Stimulated activated CD8-positive, alpha-beta memory T cell treated with anti-CD3 and anti-CD28 coated beads, Interleukin-7, amount 100 ng/mL, for 4 hours (primary cell): ENCODE results near the gene OPN1MW2.
"Not testable (repeated sequence)": the region's sequence is repeated elsewhere in the genome, so short reads cannot be mapped to it uniquely, and the experiment has no call there.

ENCODE experiments used
- DNase-seq, 2 donors: peaks; one replicate each; pipeline ENCODE4 v3.0.0-alpha.2; 2020; ENCODE audit warnings: low read depth in 2 of 2

OPN1MW2 gene

DNA sequence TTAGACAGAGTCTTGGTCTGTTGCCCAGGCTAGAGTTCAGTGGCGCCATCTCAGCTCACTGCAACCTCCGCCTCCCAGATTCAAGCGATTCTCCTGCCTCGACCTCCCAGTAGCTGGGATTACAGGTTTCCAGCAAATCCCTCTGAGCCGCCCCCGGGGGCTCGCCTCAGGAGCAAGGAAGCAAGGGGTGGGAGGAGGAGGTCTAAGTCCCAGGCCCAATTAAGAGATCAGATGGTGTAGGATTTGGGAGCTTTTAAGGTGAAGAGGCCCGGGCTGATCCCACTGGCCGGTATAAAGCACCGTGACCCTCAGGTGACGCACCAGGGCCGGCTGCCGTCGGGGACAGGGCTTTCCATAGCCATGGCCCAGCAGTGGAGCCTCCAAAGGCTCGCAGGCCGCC is at the start of gene OPN1MW2:
Gene OPN1MW2 (plus strand): TSS at position 301 of the 400 bp plus-strand sequence. CDS start 60 bp downstream, at position 361.
- DNase-seq = not testable (repeated sequence)

DNA sequence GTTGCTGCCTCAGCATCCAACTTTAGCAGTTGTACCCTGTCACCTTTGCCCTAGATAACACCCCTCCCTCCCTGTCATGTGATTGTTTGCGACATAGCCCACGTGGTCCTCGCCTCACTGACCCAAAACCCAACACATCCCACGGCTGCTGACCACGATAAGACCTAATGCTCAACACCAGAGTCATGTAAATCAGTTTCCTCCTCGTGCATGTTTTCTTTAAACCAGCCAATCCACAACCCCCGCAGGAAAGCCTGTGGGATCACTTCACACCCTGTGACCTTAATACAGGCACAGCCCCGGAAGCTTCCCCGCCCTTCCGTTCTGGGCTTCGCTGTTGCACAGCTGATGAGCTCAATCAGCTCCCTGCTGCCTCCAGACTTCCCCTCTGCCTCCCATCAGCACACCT is 47.0 kb upstream of the OPN1MW2 start:
- DNase-seq = not testable (repeated sequence)

DNA sequence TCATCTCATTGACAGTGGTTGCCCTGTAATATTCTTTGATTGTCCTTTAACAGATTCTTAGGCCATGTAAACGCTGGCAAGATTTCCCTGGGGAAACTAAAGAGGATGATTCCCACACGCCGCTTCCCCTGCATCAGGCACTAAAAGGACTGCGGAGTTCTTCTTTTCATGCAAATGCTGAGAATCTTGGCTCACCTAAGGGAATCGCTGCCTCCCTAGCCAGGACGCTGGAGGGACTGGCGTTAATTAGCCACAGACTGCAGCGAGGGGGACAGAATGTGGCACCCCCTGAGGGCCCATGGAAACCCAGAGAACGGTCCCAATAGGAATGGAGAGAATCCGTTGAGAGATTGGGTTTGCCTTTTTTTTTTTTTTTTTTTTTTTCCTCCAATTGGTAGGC is 45.2 kb upstream of the OPN1MW2 start:
- DNase-seq = not testable (repeated sequence)

DNA sequence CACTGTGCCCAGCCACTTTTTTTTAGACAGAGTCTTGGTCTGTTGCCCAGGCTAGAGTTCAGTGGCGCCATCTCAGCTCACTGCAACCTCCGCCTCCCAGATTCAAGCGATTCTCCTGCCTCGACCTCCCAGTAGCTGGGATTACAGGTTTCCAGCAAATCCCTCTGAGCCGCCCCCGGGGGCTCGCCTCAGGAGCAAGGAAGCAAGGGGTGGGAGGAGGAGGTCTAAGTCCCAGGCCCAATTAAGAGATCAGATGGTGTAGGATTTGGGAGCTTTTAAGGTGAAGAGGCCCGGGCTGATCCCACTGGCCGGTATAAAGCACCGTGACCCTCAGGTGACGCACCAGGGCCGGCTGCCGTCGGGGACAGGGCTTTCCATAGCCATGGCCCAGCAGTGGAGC is 37.3 kb upstream of the OPN1MW2 start, which contains the start of gene OPN1MW:
Gene OPN1MW (plus strand): TSS at position 301 of the 400 bp plus-strand sequence. CDS start 82 bp downstream, at position 383.
- not testable (repeated sequence) for DNase-seq

DNA sequence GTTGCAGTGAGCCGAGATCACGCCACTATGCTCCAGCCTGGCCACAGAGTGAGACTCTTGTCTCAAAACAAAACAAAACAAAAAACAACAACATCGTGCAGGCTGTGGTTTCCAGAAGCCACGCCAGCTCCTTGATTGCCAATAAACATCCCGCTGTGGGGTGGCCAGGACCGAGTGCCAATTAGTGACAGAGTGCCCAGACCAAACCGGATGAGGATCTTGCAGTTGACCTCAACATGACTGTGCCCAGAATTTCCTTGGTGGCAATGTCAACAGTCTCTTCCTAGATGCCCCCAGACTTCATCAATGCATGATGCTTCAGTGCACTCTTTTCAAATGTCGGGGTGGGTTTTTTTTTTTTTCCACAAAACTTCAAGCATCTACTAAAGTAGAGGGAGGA is 35.8 kb upstream of the OPN1MW2 start:
- DNase-seq = not testable (repeated sequence)

DNA sequence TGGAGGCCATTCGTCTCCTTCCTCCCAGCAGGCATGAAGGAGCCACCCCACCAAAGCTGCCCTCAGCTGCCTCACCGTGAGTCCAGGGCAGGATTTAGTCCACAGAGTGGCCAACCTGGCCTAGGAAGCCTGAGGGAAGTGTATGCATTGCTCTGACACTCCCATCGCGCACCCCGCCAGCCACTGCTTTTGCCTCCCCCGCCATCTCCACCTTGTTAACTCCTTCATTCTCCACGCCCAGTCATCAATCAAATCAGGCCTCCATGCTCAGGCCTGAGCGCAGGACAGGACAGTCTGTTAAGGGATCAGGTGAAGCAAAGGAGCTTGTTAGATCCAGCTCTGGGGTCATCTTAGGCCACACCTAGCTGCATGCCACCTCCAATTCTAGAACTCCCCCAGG is 26.7 kb upstream of the OPN1MW2 start:
- DNase-seq = not testable (repeated sequence)

DNA sequence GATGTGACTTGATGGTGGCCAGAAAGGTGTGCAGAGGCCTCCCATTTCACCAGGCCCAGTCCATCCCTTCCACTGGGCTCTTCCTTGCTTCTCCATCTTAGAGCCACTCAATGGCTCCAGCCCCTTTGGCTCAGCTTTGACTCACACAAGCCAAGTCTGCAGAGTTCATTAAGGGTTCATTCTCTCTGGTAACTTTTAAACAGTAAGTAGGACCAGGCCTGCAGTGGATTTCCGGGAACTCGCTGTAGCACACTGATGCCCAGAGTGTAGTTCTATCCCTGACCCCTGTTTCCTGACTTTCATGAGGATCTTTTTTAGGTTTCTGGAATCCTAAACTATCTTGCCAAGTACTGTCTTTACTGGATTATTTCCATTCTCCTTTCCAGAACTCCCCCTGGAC is 25.2 kb upstream of the OPN1MW2 start:
- DNase-seq = not testable (repeated sequence)

DNA sequence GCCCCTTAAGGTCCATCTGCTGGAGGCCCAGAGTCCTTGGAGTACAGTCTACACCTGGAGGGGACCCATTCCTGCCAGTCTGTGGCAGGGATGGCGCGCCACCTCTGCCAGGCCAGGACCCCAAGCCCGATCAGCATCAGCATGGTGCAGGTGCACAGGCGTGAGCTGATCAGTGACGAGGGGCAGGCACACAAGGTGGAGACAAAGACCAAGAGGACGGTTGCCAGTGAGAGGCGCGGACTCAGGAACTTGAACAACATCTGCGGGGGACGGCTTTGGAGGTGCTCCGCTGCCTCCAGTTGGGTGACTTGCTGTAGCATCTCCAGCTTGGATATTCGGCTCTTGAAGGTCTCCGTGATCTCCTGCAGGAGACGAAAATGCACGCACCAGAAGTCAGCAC is 23.1 kb upstream of the OPN1MW2 start:
- DNase-seq = not testable (repeated sequence)

DNA sequence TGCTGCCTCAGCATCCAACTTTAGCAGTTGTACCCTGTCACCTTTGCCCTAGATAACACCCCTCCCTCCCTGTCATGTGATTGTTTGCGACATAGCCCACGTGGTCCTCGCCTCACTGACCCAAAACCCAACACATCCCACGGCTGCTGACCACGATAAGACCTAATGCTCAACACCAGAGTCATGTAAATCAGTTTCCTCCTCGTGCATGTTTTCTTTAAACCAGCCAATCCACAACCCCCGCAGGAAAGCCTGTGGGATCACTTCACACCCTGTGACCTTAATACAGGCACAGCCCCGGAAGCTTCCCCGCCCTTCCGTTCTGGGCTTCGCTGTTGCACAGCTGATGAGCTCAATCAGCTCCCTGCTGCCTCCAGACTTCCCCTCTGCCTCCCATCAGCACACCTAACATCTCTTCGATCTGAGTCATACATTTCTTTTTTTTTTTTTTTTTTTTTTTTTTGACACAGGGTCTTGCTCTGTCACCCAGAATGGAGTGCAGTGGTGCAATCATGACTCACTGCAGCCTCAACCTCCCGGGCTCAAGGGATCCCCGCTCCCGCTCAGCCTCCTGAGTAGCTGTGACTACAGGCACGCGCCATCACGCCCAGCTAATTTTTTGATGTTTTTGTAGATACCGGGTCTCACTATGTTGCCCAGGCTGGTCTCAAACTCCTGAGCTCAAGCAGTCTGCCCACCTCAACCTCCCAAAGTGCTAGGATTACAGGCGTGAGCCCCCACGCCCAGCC is 9.7 kb upstream of the OPN1MW2 start:
- DNase-seq = not testable (repeated sequence)

DNA sequence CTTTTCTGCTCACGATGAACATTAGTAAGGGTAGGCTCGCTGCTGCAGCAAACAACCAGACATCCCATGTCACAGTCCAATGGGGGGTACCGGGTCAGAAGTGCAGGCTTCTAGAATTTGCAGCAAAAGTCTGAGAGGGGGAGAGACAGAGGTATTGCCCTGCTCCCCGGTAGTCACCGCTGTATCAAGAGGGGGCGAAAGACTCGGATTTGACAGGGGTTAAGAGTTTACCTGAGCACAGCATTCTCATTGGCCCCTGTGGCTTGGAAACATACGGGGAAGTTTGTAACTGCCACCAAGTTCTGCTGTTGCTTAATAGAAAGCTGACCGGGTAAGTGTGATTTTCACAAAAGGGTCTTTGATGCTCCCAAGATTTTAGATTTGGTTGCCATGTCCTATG is 8.5 kb upstream of the OPN1MW2 start:
- DNase-seq = not testable (repeated sequence)

DNA sequence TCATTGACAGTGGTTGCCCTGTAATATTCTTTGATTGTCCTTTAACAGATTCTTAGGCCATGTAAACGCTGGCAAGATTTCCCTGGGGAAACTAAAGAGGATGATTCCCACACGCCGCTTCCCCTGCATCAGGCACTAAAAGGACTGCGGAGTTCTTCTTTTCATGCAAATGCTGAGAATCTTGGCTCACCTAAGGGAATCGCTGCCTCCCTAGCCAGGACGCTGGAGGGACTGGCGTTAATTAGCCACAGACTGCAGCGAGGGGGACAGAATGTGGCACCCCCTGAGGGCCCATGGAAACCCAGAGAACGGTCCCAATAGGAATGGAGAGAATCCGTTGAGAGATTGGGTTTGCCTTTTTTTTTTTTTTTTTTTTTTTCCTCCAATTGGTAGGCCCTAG is 8.1 kb upstream of the OPN1MW2 start:
- DNase-seq = not testable (repeated sequence)

DNA sequence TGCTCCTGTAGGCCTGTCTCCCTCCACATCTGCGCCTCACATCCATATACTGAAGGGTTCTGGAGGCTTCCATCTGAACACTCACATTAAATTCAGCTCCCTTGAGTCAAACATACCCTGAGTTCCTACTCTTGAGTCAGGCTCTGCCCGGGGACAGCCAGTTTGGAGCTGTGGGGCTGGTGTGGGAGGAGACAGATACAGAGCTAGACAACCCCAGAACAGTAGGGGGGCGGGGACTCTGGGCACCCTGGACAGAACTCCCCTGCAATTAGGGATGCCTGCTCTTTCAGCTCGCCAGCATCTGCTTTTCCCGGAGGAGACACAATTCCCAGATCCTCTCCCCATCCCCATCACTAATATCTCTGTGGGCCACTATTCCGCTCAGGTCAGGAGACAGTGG is 5.7 kb downstream of the OPN1MW2 start:
- DNase-seq = not testable (repeated sequence)

DNA sequence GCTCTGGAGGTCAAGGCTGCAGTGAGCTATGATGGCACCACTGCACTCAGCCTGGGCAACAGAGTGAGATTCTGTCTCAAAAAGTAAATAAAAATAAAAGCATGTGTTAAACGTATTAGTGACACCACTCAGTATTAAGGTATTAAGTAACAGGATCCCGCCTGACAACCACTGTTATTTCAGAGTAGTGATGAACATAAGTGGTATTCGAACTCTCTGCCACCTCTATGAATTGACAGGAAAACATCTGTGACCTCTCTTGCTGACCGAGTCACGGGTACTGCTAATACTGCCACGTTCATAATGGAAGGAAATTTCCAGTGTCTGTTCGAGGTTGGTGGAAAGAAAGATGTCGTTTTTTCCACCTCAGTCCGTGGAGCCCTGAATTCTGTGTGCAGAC is 7.2 kb downstream of the OPN1MW2 start:
- not testable (repeated sequence) for DNase-seq

DNA sequence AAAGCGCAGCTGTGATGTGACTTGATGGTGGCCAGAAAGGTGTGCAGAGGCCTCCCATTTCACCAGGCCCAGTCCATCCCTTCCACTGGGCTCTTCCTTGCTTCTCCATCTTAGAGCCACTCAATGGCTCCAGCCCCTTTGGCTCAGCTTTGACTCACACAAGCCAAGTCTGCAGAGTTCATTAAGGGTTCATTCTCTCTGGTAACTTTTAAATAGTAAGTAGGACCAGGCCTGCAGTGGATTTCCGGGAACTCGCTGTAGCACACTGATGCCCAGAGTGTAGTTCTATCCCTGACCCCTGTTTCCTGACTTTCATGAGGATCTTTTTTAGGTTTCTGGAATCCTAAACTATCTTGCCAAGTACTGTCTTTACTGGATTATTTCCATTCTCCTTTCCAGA is 11.9 kb downstream of the OPN1MW2 start:
- not testable (repeated sequence) for DNase-seq

DNA sequence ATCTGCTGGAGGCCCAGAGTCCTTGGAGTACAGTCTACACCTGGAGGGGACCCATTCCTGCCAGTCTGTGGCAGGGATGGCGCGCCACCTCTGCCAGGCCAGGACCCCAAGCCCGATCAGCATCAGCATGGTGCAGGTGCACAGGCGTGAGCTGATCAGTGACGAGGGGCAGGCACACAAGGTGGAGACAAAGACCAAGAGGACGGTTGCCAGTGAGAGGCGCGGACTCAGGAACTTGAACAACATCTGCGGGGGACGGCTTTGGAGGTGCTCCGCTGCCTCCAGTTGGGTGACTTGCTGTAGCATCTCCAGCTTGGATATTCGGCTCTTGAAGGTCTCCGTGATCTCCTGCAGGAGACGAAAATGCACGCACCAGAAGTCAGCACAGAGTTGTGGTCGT is 14.1 kb downstream of the OPN1MW2 start:
- DNase-seq = not testable (repeated sequence)

DNA sequence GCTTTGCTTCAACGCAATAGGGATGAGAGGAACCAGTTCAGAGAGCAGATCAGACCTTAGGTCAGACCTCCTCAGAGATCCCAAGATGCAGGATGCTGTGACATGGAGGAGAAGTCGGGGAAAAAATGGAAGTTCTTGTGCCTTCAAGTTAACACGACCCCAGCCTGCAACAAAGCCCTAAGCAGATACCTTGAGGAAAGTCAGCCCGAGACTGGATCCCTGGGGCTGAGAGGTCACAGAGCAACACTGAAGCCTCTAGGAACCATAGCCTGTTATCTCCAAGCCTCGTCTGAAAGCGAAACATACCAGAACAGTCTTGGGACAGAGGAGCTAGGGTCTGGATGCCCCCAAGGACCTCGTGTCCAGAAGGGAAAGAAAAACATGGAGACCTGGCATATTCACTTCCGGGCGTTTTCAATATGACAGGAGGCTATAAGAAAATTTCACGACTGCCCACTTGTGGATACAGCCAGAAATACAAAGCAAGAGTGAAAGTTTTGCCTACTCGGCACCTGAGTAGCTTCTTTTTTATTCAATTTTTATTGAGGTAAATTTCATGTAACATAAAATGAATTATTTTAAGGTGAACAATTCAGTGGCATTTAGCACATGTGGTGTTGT is 19.5 kb downstream of the OPN1MW2 start:
- not testable (repeated sequence) for DNase-seq

DNA sequence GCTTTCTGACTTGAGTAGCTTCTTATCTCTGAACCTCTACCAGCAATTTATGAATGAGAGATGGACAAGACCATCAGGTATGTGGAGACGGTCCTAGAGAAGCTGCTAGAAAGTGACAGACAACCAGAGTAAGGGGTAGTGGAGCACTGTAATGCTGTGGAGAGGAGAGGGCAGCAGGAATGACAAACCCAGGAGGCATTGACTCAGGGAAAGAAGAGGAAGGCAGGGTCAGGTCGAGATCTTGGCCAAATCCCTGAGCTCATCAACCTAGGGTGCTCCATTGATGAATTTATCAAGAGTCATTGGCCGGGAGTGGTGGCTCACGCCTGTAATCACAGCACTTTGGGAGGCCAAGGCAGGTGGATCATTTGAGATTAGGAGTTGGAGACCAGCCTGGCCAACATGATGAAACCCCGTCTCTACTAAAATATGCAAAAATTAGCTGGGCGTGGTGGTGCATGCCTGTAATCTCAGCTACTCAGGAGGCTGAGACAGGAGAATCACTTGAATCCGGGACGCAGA is 20.5 kb downstream of the OPN1MW2 start:
- not testable (repeated sequence) for DNase-seq

DNA sequence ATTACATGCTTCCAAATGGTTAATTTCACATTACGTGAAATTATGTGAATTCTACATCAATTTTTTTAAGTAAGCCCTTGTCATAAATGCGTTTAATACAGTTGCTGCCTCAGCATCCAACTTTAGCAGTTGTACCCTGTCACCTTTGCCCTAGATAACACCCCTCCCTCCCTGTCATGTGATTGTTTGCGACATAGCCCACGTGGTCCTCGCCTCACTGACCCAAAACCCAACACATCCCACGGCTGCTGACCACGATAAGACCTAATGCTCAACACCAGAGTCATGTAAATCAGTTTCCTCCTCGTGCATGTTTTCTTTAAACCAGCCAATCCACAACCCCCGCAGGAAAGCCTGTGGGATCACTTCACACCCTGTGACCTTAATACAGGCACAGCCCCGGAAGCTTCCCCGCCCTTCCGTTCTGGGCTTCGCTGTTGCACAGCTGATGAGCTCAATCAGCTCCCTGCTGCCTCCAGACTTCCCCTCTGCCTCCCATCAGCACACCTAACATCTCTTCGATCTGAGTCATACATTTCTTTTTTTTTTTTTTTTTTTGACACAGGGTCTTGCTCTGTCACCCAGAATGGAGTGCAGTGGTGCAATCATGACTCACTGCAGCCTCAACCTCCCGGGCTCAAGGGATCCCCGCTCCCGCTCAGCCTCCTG is 28.0 kb downstream of the OPN1MW2 start:
- DNase-seq = not testable (repeated sequence)

DNA sequence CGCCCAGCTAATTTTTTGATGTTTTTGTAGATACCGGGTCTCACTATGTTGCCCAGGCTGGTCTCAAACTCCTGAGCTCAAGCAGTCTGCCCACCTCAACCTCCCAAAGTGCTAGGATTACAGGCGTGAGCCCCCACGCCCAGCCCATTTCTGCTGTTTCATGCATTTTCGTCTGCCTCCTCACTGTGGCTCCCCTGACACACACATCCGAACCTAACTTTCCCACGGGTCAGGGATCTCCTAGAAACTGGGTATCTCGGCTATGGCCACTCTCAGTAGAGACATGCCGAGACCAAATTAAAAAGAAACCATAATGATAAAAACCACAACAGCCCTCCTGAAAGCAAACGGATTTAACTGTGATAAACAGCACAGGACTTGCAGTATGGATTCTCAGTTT is 28.5 kb downstream of the OPN1MW2 start:
- DNase-seq = not testable (repeated sequence)

DNA sequence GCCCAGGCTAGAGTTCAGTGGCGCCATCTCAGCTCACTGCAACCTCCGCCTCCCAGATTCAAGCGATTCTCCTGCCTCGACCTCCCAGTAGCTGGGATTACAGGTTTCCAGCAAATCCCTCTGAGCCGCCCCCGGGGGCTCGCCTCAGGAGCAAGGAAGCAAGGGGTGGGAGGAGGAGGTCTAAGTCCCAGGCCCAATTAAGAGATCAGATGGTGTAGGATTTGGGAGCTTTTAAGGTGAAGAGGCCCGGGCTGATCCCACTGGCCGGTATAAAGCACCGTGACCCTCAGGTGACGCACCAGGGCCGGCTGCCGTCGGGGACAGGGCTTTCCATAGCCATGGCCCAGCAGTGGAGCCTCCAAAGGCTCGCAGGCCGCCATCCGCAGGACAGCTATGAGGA is 37.7 kb downstream of the OPN1MW2 start, which contains the start of gene OPN1MW3:
Gene OPN1MW3 (plus strand): TSS at position 301 of the 400 bp plus-strand sequence. CDS start 38 bp downstream, at position 339.
- DNase-seq = not testable (repeated sequence)

DNA sequence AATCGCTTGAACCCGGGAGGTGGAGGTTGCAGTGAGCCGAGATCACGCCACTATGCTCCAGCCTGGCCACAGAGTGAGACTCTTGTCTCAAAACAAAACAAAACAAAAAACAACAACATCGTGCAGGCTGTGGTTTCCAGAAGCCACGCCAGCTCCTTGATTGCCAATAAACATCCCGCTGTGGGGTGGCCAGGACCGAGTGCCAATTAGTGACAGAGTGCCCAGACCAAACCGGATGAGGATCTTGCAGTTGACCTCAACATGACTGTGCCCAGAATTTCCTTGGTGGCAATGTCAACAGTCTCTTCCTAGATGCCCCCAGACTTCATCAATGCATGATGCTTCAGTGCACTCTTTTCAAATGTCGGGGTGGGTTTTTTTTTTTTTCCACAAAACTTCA is 39.2 kb downstream of the OPN1MW2 start:
- DNase-seq = not testable (repeated sequence)

DNA sequence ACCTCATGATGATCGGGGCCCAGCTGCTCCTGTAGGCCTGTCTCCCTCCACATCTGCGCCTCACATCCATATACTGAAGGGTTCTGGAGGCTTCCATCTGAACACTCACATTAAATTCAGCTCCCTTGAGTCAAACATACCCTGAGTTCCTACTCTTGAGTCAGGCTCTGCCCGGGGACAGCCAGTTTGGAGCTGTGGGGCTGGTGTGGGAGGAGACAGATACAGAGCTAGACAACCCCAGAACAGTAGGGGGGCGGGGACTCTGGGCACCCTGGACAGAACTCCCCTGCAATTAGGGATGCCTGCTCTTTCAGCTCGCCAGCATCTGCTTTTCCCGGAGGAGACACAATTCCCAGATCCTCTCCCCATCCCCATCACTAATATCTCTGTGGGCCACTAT is 43.5 kb downstream of the OPN1MW2 start:
- DNase-seq = not testable (repeated sequence)
